ENCODE data around the gene COL17A1. TPM values are rescaled to one million over a fixed set of nuclear protein-coding genes. Genes with fewer than 3 reads are reported as not detected.

The COL17A1 gene
- total RNA-seq, 2 donors from 2014 or later = 115 to 249 TPM

- no peak overlapping the region for H3K9ac ChIP-seq (ENCODE audit: low read depth in 2 of 2, low read length in 2 of 2)
- intact Hi-C loops (cut with DNase I) = no loop called here
- DNase-seq = no peak
- no peaks in the 10 kb centered on the region for H3K27me3 ChIP-seq
- no peak for TF ChIP-seq CTCF (IDR thresholded peaks at IDR 0.05)
- H3K9me3 ChIP-seq = no peaks in the 10 kb centered on the region
- no peak overlapping the region for H3K4me3 ChIP-seq
- no peak overlapping the region for H3K27ac ChIP-seq
- H3K36me3 ChIP-seq = peaks cover 5% of the 10 kb centered on the region
- H3K4me1 ChIP-seq = no peaks in the 10 kb centered on the region
Observed at GRCh38 chr10:103990531-103990930, 95.1 kb downstream of the COL17A1 start.

- TF ChIP-seq CTCF (IDR thresholded peaks at IDR 0.05) = no peak
- Histone ChIP-seq H3K9ac (ENCODE audit: low read depth in 2 of 2, low read length in 2 of 2) (no peak overlapping the region), H3K27me3 (no peaks in the 10 kb centered on the region), H3K4me3 (no peak overlapping the region), H3K36me3 (peaks cover 5% of the 10 kb centered on the region), H3K9me3 (no peaks in the 10 kb centered on the region), H3K27ac (no peak overlapping the region), H3K4me1 (no peaks in the 10 kb centered on the region)
- DNase-seq = no peak
- intact Hi-C loops (cut with DNase I) = no loop called here
Observed at GRCh38 chr10:103990121-103990520, 95.6 kb downstream of the COL17A1 start.

GRCh38 chr10:103986360-103986759 lies 99.3 kb downstream of the COL17A1 start:
- Histone ChIP-seq H3K27me3 (no peaks in the 10 kb centered on the region), H3K9ac (ENCODE audit: low read depth in 2 of 2, low read length in 2 of 2) (no peak overlapping the region), H3K4me3 (no peak overlapping the region), H3K27ac (no peak overlapping the region), H3K36me3 (peaks cover 2% of the 10 kb centered on the region), H3K4me1 (no peaks in the 10 kb centered on the region), H3K9me3 (no peaks in the 10 kb centered on the region)
- TF ChIP-seq CTCF (IDR thresholded peaks at IDR 0.05) = no peak
- no peak for DNase-seq
- intact Hi-C loops (cut with DNase I) = loop anchor here (5.0 kb wide), 1 partner anchor 146 kb away; no protein-coding TSS in a partner anchor

GRCh38 chr10:103985726-103986125 lies 100.0 kb downstream of the COL17A1 start:
- intact Hi-C loops (cut with DNase I) = loop anchor here (5.0 kb wide), 1 partner anchor 147 kb away; no protein-coding TSS in a partner anchor
- Histone ChIP-seq H3K4me3 (no peak overlapping the region), H3K4me1 (no peaks in the 10 kb centered on the region), H3K27me3 (no peaks in the 10 kb centered on the region), H3K36me3 (no peaks in the 10 kb centered on the region), H3K9me3 (no peaks in the 10 kb centered on the region), H3K9ac (ENCODE audit: low read depth in 2 of 2, low read length in 2 of 2) (no peak overlapping the region), H3K27ac (no peak overlapping the region)
- no peak for DNase-seq
- no peak for TF ChIP-seq CTCF (IDR thresholded peaks at IDR 0.05)

- no peak overlapping the region for H3K27ac ChIP-seq
- no peaks in the 10 kb centered on the region for H3K9me3 ChIP-seq
- no peaks in the 10 kb centered on the region for H3K36me3 ChIP-seq
- H3K4me3 ChIP-seq = no peak overlapping the region
- no peak for DNase-seq
- intact Hi-C loops (cut with DNase I) = no loop called here
- TF ChIP-seq CTCF (IDR thresholded peaks at IDR 0.05) = no peak
- H3K27me3 ChIP-seq = no peaks in the 10 kb centered on the region
- no peak overlapping the region for H3K9ac ChIP-seq (ENCODE audit: low read depth in 2 of 2, low read length in 2 of 2)
- H3K4me1 ChIP-seq = no peaks in the 10 kb centered on the region
Observed at GRCh38 chr10:103983367-103983911, 102.2 kb downstream of the COL17A1 start.

Data from colonic mucosa (tissue), 4 donors.